ENCODE measurements around the gene DUS2.

DUS2 gene

GRCh38 chr16:68003031-68003430 lies 20.1 kb upstream of the DUS2 start:
- Histone ChIP-seq H3K4me1 (ENCODE audit: control insufficient read depth, insufficient read depth, low read length) (no peaks in the 10 kb centered on the region), H3K9me3 (ENCODE audit: control insufficient read depth, insufficient read depth, low read depth, low read length) (no peaks in the 10 kb centered on the region), H3K36me3 (ENCODE audit: control insufficient read depth in 2 of 2, insufficient read depth in 1 of 2, low read length in 2 of 2) (no peaks in the 10 kb centered on the region), H3K27ac (ENCODE audit: extremely low read depth, low read depth, low read length) (no peak overlapping the region), H3K4me3 (ENCODE audit: low read depth, low read length) (no peak overlapping the region)
- POLR2A ChIA-PET: interaction anchor here (0.6 to 1.1 kb wide), 3 partner anchors 19 to 308 kb away, joined by 3 read pairs; partner anchors contain the start of genes DDX28, DUS2, PRMT7 and SLC7A6OS
- CTCF ChIA-PET: interaction anchor here (0.6 to 1.5 kb wide), 5 partner anchors 9 to 359 kb away, joined by 4 to 7 read pairs (median 6); no protein-coding TSS in a partner anchor
- TF ChIP-seq ZNF776 (tag by site-specific recombination; IDR thresholded peaks at IDR 0.05; ENCODE audit: borderline replicate concordance) (no peak), ZBTB21 (tag by site-specific recombination; IDR thresholded peaks at IDR 0.05) (peak; percentile 19; the same call in 1 of the 2 replicates)

GRCh38 chr16:68005211-68005610 lies 17.9 kb upstream of the DUS2 start:
- no peak overlapping the region for H3K27ac ChIP-seq (ENCODE audit: extremely low read depth, low read depth, low read length)
- ChIA-PET CTCF (interaction anchor here (0.6 to 1.0 kb wide), 3 partner anchors 11 to 1865 kb away, joined by 3 to 5 read pairs (median 4); no protein-coding TSS in a partner anchor), POLR2A (interaction anchor here (0.8 kb wide), 1 partner anchor 79 kb away, joined by 3 read pairs; no protein-coding TSS in a partner anchor)
- TF ChIP-seq HOXD13 (CRISPR knock-in tag; IDR thresholded peaks at IDR 0.05; ENCODE audit: borderline replicate concordance): no peak
- no peak for TF ChIP-seq ZNF24 (tag by site-specific recombination; IDR thresholded peaks at IDR 0.05)
- TF ChIP-seq SETDB1 (IDR thresholded peaks at IDR 0.05; ENCODE audit: insufficient read length, low read length): no peak
- TF ChIP-seq HOXC10 (CRISPR knock-in tag; IDR thresholded peaks at IDR 0.05): no peak
- TF ChIP-seq ZNF785 (tag by site-specific recombination; IDR thresholded peaks at IDR 0.05): no peak
- TF ChIP-seq, protein P1, sequence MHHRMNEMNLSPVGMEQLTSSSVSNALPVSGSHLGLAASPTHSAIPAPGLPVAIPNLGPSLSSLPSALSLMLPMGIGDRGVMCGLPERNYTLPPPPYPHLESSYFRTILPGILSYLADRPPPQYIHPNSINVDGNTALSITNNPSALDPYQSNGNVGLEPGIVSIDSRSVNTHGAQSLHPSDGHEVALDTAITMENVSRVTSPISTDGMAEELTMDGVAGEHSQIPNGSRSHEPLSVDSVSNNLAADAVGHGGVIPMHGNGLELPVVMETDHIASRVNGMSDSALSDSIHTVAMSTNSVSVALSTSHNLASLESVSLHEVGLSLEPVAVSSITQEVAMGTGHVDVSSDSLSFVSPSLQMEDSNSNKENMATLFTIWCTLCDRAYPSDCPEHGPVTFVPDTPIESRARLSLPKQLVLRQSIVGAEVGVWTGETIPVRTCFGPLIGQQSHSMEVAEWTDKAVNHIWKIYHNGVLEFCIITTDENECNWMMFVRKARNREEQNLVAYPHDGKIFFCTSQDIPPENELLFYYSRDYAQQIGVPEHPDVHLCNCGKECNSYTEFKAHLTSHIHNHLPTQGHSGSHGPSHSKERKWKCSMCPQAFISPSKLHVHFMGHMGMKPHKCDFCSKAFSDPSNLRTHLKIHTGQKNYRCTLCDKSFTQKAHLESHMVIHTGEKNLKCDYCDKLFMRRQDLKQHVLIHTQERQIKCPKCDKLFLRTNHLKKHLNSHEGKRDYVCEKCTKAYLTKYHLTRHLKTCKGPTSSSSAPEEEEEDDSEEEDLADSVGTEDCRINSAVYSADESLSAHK (tag by site-specific recombination; IDR thresholded peaks at IDR 0.05): no peak
- TF ChIP-seq TCF7L2 (IDR thresholded peaks at IDR 0.05; ENCODE audit: borderline replicate concordance, low read depth, low read length): no peak
- H3K36me3 ChIP-seq (ENCODE audit: control insufficient read depth in 2 of 2, insufficient read depth in 1 of 2, low read length in 2 of 2): no peaks in the 10 kb centered on the region
- H3K4me1 ChIP-seq (ENCODE audit: control insufficient read depth, insufficient read depth, low read length): no peaks in the 10 kb centered on the region
- no peak overlapping the region for H3K4me3 ChIP-seq (ENCODE audit: low read depth, low read length)
- no peaks in the 10 kb centered on the region for H3K9me3 ChIP-seq (ENCODE audit: control insufficient read depth, insufficient read depth, low read depth, low read length)

DNA sequence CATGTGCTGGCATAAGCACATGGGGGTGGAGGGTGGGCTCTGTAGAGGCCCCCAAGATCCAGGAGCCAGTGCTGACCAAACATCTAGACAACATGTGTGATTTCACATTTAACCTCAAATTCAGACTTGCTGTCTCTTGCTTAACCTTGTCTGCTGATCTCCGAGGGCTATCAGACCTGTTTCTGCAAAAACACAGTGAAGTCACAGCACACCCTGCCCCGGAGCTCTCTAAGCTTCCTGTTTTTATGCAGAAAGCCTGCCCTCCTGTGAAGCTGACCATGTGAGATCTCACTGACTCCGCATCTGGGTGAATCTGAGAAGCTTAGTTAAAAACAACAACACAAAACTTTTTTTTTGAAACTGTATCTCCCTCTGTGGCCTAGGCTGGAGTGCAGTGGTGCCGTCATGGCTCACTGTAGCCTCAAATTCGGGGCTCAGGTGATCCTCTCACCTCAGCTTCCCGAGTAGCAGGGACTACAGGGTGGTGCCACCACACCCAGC lies 17.2 kb upstream of the DUS2 start:
- Histone ChIP-seq H3K4me3 (ENCODE audit: low read depth, low read length) (no peak overlapping the region), H3K27ac (ENCODE audit: extremely low read depth, low read depth, low read length) (no peak overlapping the region), H3K4me1 (ENCODE audit: control insufficient read depth, insufficient read depth, low read length) (no peaks in the 10 kb centered on the region), H3K9me3 (ENCODE audit: control insufficient read depth, insufficient read depth, low read depth, low read length) (no peaks in the 10 kb centered on the region), H3K36me3 (ENCODE audit: control insufficient read depth in 2 of 2, insufficient read depth in 1 of 2, low read length in 2 of 2) (no peaks in the 10 kb centered on the region)
- POLR2A ChIA-PET: interaction anchor here (0.8 kb wide), 1 partner anchor 79 kb away, joined by 3 read pairs; no protein-coding TSS in a partner anchor
- CTCF ChIA-PET: interaction anchor here (0.6 to 1.0 kb wide), 3 partner anchors 35 to 1866 kb away, joined by 3 to 4 read pairs (median 4); no protein-coding TSS in a partner anchor
- TF ChIP-seq ZNF311 (tag by site-specific recombination; IDR thresholded peaks at IDR 0.05; ENCODE audit: borderline replicate concordance) (no peak), ZNF202 (tag by site-specific recombination; IDR thresholded peaks at IDR 0.05; ENCODE audit: borderline replicate concordance) (no peak), ZNF174 (tag by site-specific recombination; IDR thresholded peaks at IDR 0.05) (no peak), SETDB1 (IDR thresholded peaks at IDR 0.05; ENCODE audit: insufficient read length, low read length) (no peak), ZBTB44 (tag by site-specific recombination; IDR thresholded peaks at IDR 0.05) (no peak), YY1 (tag by site-specific recombination; IDR thresholded peaks at IDR 0.05) (no peak), ZNF48 (tag by site-specific recombination; IDR thresholded peaks at IDR 0.05) (no peak), ZNF121 (tag by site-specific recombination; IDR thresholded peaks at IDR 0.05) (no peak), ZNF426 (tag by site-specific recombination; IDR thresholded peaks at IDR 0.05) (no peak), PRDM6 (tag by site-specific recombination; IDR thresholded peaks at IDR 0.05) (no peak)
